Endothelial cell (in vitro differentiated cells): ENCODE measurements around the gene RUNX3. TPM values are rescaled to one million over a fixed set of nuclear protein-coding genes. Genes with fewer than 3 reads are reported as not detected.
A peak's percentile ranks its signal among the peaks of the same experiment; 100 is the strongest.

Source experiments
- DNase-seq: peaks from one replicate; pipeline ENCODE4 v3.0.0; 2021; ENCODE audit warnings: low spot score
- H3K27ac Mint-ChIP-seq: one replicate; pipeline ENCODE4 v1.8.0; 2021; ENCODE audit warnings: mixed read lengths, inconsistent platforms; ENCODE audit not compliant: unreplicated experiment
- H3K27me3 Mint-ChIP-seq: one replicate; pipeline ENCODE4 v1.8.0; 2021; ENCODE audit warnings: mild to moderate bottlenecking, moderate library complexity, mixed read lengths, inconsistent platforms; ENCODE audit not compliant: unreplicated experiment
- H3K36me3 Mint-ChIP-seq: one replicate; pipeline ENCODE4 v1.8.0; 2021; ENCODE audit warnings: mild to moderate bottlenecking, low read depth, mixed read lengths, inconsistent platforms; ENCODE audit not compliant: unreplicated experiment
- H3K4me1 Mint-ChIP-seq: one replicate; pipeline ENCODE4 v1.8.0; 2021; ENCODE audit warnings: mild to moderate bottlenecking, mixed read lengths, inconsistent platforms; ENCODE audit not compliant: unreplicated experiment
- H3K4me3 Mint-ChIP-seq: one replicate; pipeline ENCODE4 v1.8.0; 2021; ENCODE audit warnings: mild to moderate bottlenecking, mixed read lengths, inconsistent platforms; ENCODE audit not compliant: unreplicated experiment
- H3K9me3 Mint-ChIP-seq: one replicate; pipeline ENCODE4 v1.8.0; 2021; ENCODE audit warnings: mixed read lengths, inconsistent platforms; ENCODE audit not compliant: unreplicated experiment
- CTCF ChIP-seq: fragments of 200-600 bp; sonication (generic); IDR thresholded peaks from one replicate; pipeline ENCODE4 v1.5.0; 2021; ENCODE audit warnings: antibody characterized with exemption; ENCODE audit not compliant: unreplicated experiment
- total RNA-seq: library from RNA; stranded (reverse); fragmentation: NEBNext Ultra II Directional; extraction: Animal tissue kit (Norgen Biotek cat#: 25700); gene quantifications from one replicate; pipeline ENCODE4 v1.2.1, GENCODE V29; 2021; ENCODE audit not compliant: unreplicated experiment

Gene RUNX3
- total RNA-seq, 1 donor from 2014 or later: 1.8 TPM

- Mint-ChIP-seq H3K4me1 (no peaks in the 10 kb centered on the region), H3K27me3 (peaks cover 11% of the 10 kb centered on the region), H3K4me3 (peak overlapping the region; percentile 8), H3K9me3 (no peaks in the 10 kb centered on the region), H3K27ac (no peak overlapping the region), H3K36me3 (no peaks in the 10 kb centered on the region)
- no peak for TF ChIP-seq CTCF
- no peak for DNase-seq
Measured at GRCh38 chr1:24959623-24959975, 29.5 kb upstream of the RUNX3 start.

- no peak for TF ChIP-seq CTCF
- Mint-ChIP-seq H3K4me3 (no peak overlapping the region), H3K36me3 (no peaks in the 10 kb centered on the region), H3K27ac (no peak overlapping the region), H3K27me3 (peaks cover 11% of the 10 kb centered on the region), H3K4me1 (no peaks in the 10 kb centered on the region), H3K9me3 (no peaks in the 10 kb centered on the region)
- DNase-seq: no peak
Measured at GRCh38 chr1:24958766-24959622, 28.9 kb upstream of the RUNX3 start.

- H3K36me3 Mint-ChIP-seq: no peaks in the 10 kb centered on the region
- H3K27me3 Mint-ChIP-seq: peaks cover 11% of the 10 kb centered on the region
- no peaks in the 10 kb centered on the region for H3K4me1 Mint-ChIP-seq
- no peak for DNase-seq
- no peak overlapping the region for H3K27ac Mint-ChIP-seq
- no peak for TF ChIP-seq CTCF
- no peak overlapping the region for H3K4me3 Mint-ChIP-seq
- no peaks in the 10 kb centered on the region for H3K9me3 Mint-ChIP-seq
Measured at GRCh38 chr1:24957808-24958752, 28.0 kb upstream of the RUNX3 start.

- TF ChIP-seq CTCF: no peak
- Mint-ChIP-seq H3K36me3 (no peaks in the 10 kb centered on the region), H3K27me3 (peaks cover 11% of the 10 kb centered on the region), H3K4me3 (no peak overlapping the region), H3K27ac (peak overlapping the region; percentile 14), H3K4me1 (no peaks in the 10 kb centered on the region), H3K9me3 (no peaks in the 10 kb centered on the region)
- no peak for DNase-seq
Measured at GRCh38 chr1:24957016-24957807, 27.1 kb upstream of the RUNX3 start.
